Activated CD8-positive, alpha-beta T cell treated with anti-CD3 and anti-CD28 coated beads for 36 hours (primary cell): ENCODE measurements around the gene SYNPR. TPM values are rescaled to one million over a fixed set of nuclear protein-coding genes. Genes with fewer than 3 reads are reported as not detected.

Source experiments
- ATAC-seq: fragments of 200-7000 bp; cut with Tn5 transposase; one replicate; pipeline ENCODE4 v1.10.0; 2021; ENCODE audit warnings: mild to moderate bottlenecking, moderate library complexity
- CTCF ChIA-PET: fragments of 350-600 bp; sonication (Branson Sonifier 250); formaldehyde crosslinking; loops from one replicate; lab custom pipeline; 2021; ENCODE audit warnings: antibody characterized with exemption; lab: Charles Lee
- POLR2A ChIA-PET: fragments of 350-600 bp; sonication (Branson Sonifier 250); formaldehyde crosslinking; loops from one replicate; lab custom pipeline; 2021; ENCODE audit warnings: antibody characterized with exemption; lab: Charles Lee
- DNase-seq: peaks from one replicate; pipeline ENCODE4 v3.0.0-alpha.2; 2020
- H3K27ac Mint-ChIP-seq: one replicate; pipeline ENCODE4 v1.8.0; 2021; ENCODE audit warnings: mild to moderate bottlenecking, mixed read lengths
- H3K27me3 Mint-ChIP-seq: one replicate; pipeline ENCODE4 v1.8.0; 2021; ENCODE audit warnings: mixed read lengths
- H3K36me3 Mint-ChIP-seq: one replicate; pipeline ENCODE4 v1.8.0; 2021; ENCODE audit warnings: low read depth, mixed read lengths
- H3K4me1 Mint-ChIP-seq: one replicate; pipeline ENCODE4 v1.8.0; 2021; ENCODE audit warnings: low read depth, mixed read lengths
- H3K4me3 Mint-ChIP-seq: one replicate; pipeline ENCODE4 v1.8.0; 2021; ENCODE audit warnings: mild to moderate bottlenecking, moderate library complexity, mixed read lengths
- H3K9me3 Mint-ChIP-seq: one replicate; pipeline ENCODE4 v1.8.0; 2021; ENCODE audit warnings: mixed read lengths
- intact Hi-C: fragments of 100-400 bp; cut with micrococcal nuclease; formaldehyde crosslinking; loops from one replicate; pipeline ENCODE4 v1.10.0; 2022
- total RNA-seq, 2 experiments: library from RNA; stranded (reverse); gene quantifications; one replicate each; pipeline ENCODE4 v1.2.3, GENCODE V29; 2021
- TF ChIP-seq, protein P1 (sequence below): fragments of 200-600 bp; IDR thresholded peaks from one replicate; pipeline ENCODE4 v1.8.0; 2022; ENCODE audit warnings: antibody characterized with exemption, mild to moderate bottlenecking

Gene SYNPR
- total RNA-seq, 2 experiments from 2014 or later = not detected

DNA sequence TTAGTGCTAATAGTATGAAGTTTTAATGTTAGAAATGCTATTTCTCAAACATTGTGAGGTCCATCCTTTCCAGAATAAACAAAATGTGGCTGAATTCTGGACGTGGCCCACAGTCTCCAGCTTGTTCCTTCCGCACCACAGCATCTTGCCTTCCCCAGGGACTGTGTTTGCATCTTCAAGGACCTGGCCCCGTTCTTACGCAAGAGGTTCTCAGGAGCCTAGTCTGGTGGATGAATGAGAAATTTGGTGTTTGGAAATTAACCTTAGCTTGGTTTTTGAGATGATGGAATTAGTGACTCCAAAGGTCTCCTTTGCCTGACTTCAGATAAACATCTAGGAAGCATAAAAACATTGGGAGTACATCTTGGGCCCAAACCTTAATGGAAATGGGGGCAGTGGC lies 18.1 kb downstream of the SYNPR start:
- Mint-ChIP-seq H3K9me3 (no peaks in the 10 kb centered on the region), H3K27me3 (no peaks in the 10 kb centered on the region), H3K27ac (no peak overlapping the region), H3K36me3 (no peaks in the 10 kb centered on the region), H3K4me3 (no peak overlapping the region), H3K4me1 (no peaks in the 10 kb centered on the region)
- TF ChIP-seq, protein P1, sequence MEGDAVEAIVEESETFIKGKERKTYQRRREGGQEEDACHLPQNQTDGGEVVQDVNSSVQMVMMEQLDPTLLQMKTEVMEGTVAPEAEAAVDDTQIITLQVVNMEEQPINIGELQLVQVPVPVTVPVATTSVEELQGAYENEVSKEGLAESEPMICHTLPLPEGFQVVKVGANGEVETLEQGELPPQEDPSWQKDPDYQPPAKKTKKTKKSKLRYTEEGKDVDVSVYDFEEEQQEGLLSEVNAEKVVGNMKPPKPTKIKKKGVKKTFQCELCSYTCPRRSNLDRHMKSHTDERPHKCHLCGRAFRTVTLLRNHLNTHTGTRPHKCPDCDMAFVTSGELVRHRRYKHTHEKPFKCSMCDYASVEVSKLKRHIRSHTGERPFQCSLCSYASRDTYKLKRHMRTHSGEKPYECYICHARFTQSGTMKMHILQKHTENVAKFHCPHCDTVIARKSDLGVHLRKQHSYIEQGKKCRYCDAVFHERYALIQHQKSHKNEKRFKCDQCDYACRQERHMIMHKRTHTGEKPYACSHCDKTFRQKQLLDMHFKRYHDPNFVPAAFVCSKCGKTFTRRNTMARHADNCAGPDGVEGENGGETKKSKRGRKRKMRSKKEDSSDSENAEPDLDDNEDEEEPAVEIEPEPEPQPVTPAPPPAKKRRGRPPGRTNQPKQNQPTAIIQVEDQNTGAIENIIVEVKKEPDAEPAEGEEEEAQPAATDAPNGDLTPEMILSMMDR = no peak
- intact Hi-C loops = no loop called here
- ChIA-PET POLR2A (no interaction called here), CTCF (interaction anchor here (1.3 kb wide), 1 partner anchor 16 kb away, joined by 5 read pairs; no protein-coding TSS in a partner anchor)
- ATAC-seq (no peak), DNase-seq (no peak)

DNA sequence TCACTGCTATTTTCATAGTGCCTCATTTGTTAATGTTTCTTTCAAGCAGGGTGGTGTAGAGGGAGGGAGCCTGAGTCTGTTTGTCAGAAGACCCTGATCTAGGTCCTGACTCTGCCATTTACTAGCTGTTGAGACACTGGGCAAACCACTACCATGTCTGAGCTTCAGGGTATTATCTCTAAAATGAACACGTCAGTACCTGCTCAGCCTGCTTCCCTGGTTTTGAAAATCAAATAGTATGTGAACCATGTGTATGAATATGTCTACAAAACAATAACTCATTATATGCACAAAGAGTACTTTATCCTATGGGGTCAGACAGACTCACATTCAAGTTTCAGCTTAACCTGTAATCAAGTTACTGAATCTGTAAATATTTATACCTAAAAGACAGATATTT lies 25.1 kb downstream of the SYNPR start:
- ATAC-seq (no peak), DNase-seq (no peak)
- H3K4me1 Mint-ChIP-seq = no peaks in the 10 kb centered on the region
- TF ChIP-seq, protein P1 = no peak
- no peaks in the 10 kb centered on the region for H3K27me3 Mint-ChIP-seq
- no peaks in the 10 kb centered on the region for H3K36me3 Mint-ChIP-seq
- intact Hi-C loops = no loop called here
- H3K27ac Mint-ChIP-seq = no peak overlapping the region
- CTCF ChIA-PET = no interaction called here
- POLR2A ChIA-PET = no interaction called here
- H3K9me3 Mint-ChIP-seq = no peaks in the 10 kb centered on the region
- H3K4me3 Mint-ChIP-seq = no peak overlapping the region

DNA sequence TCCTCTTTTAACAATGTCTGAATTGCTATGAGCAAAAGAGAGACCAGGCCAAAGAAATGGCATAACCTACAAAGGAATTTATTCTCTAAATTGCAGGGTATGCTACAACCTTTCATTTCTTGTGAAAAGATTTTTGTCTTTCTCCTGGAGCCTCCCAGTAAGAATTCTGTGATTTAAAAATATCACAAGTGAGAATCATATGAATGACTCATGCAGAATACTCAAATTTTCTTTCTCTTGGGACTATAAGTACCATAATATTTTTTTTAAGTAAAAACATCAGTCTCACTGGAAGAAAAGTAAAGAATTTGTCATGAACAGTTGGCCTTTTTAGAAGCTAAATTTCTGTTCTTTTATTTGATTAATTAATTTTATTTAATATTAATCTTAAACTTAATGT lies 26.3 kb downstream of the SYNPR start:
- intact Hi-C loops = no loop called here
- ChIA-PET CTCF (no interaction called here), POLR2A (no interaction called here)
- no peak for ATAC-seq
- Mint-ChIP-seq H3K9me3 (no peaks in the 10 kb centered on the region), H3K4me3 (no peak overlapping the region), H3K4me1 (no peaks in the 10 kb centered on the region), H3K36me3 (no peaks in the 10 kb centered on the region), H3K27ac (no peak overlapping the region), H3K27me3 (no peaks in the 10 kb centered on the region)
- TF ChIP-seq, protein P1 = no peak
- no peak for DNase-seq

DNA sequence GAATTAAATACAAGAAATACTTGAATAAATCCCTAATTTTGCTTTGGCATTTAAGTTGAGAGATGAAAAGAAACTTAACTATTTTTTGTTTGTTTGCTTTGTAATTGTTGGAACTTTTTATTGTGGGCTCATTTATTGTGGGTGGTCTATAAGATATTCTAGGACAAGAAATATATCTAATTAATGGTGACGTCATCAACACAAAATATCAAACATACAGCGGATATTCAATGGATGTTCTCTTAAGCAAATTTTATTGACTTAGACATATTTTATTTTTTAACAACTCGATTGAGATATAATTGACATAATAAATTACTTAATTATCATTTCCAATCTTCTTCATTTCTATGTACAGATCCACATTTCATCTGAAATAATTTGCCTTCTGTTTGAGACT lies 30.0 kb downstream of the SYNPR start:
- Mint-ChIP-seq H3K4me1 (no peaks in the 10 kb centered on the region), H3K27me3 (no peaks in the 10 kb centered on the region), H3K27ac (no peak overlapping the region), H3K36me3 (no peaks in the 10 kb centered on the region), H3K9me3 (no peaks in the 10 kb centered on the region), H3K4me3 (no peak overlapping the region)
- no peak for ATAC-seq
- TF ChIP-seq, protein P1 = no peak
- ChIA-PET POLR2A (no interaction called here), CTCF (no interaction called here)
- intact Hi-C loops = no loop called here
- no peak for DNase-seq

DNA sequence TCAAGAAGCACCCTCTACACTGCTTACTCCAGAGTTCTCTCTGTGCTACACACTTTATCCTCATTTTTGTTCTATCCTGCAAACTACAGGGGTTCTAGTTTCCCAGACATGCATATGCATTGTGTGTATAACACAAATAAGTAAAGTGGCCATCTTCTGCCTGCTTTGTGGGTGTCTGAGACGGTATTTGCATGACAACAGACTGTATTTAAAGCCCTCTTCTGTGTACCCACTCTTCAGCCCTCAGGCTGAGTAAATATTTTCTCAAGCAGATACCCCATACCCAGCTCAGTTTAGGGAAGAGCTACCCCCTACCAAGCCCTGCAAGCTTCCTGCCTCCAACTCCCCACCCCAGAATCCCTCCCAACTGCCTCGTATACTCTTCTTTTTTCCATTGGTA lies 31.7 kb downstream of the SYNPR start:
- CTCF ChIA-PET = interaction anchor here (0.6 to 0.7 kb wide), 2 partner anchors 29 to 42 kb away, joined by 3 read pairs; no protein-coding TSS in a partner anchor
- Mint-ChIP-seq H3K27ac (no peak overlapping the region), H3K9me3 (no peaks in the 10 kb centered on the region), H3K4me3 (no peak overlapping the region), H3K4me1 (no peaks in the 10 kb centered on the region), H3K36me3 (no peaks in the 10 kb centered on the region), H3K27me3 (no peaks in the 10 kb centered on the region)
- ATAC-seq (no peak), DNase-seq (no peak)
- intact Hi-C loops = no loop called here
- TF ChIP-seq, protein P1 = no peak
- POLR2A ChIA-PET = no interaction called here
